ENCODE measurements around the gene DIP2C. TPM values are rescaled to one million over a fixed set of nuclear protein-coding genes. Genes with fewer than 3 reads are reported as not detected.

Gene DIP2C
- total and polyA plus RNA-seq, 2 experiments from 2014 or later, result 9.1 to 15.8 TPM

GRCh38 chr10:485776-486175 is 203.7 kb downstream of the DIP2C start:
- Histone ChIP-seq H3K4me3 (no peak overlapping the region), H3K27ac (no peak overlapping the region), H3K27me3 (peaks cover 9% of the 10 kb centered on the region), H3K36me3 (no peaks in the 10 kb centered on the region), H3K4me1 (ENCODE audit: low read depth) (no peaks in the 10 kb centered on the region), H3K9me3 (ENCODE audit: low read depth) (no peaks in the 10 kb centered on the region)
- DNase-seq (ENCODE audit: low read depth in 1 of 2, low spot score in 1 of 2), result no peak
- TF ChIP-seq, protein P1, sequence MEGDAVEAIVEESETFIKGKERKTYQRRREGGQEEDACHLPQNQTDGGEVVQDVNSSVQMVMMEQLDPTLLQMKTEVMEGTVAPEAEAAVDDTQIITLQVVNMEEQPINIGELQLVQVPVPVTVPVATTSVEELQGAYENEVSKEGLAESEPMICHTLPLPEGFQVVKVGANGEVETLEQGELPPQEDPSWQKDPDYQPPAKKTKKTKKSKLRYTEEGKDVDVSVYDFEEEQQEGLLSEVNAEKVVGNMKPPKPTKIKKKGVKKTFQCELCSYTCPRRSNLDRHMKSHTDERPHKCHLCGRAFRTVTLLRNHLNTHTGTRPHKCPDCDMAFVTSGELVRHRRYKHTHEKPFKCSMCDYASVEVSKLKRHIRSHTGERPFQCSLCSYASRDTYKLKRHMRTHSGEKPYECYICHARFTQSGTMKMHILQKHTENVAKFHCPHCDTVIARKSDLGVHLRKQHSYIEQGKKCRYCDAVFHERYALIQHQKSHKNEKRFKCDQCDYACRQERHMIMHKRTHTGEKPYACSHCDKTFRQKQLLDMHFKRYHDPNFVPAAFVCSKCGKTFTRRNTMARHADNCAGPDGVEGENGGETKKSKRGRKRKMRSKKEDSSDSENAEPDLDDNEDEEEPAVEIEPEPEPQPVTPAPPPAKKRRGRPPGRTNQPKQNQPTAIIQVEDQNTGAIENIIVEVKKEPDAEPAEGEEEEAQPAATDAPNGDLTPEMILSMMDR (IDR thresholded peaks at IDR 0.05; ENCODE audit: low read depth, low read length), result no peak

DNA sequence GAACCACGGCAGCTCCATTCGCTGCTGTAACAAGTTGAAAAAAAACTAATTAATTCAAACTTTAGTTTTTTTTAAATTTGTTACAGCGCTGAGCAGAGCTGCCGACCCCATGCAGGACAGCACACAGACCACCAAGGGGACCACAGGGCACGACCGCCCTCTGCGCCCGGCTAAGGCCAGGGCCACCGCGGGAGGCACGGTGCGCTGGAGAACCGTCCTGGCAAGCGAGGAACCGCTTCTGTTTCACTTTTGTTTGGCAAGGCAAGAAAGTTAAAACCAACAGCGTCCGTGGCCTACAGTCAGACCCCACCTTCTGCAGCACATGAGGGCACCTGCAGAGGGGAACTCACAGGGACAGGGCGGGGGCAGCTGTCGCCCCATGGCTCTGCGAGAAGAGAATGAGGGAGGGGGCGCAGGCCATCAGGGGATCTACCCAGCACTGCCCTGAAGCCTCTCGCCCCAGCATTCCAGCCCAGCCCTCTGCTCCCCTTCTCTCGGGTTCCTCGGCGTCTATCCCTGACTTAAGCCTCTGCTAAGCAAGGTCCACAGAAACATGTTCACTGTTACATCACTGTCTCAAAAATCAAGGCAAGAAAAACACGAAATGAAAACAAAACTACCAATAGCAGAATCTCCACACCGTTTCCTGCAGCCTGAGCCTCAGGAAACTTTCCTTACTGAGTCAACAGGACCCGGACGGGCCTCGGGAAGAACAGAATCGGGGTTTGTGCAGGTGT is 204.4 kb downstream of the DIP2C start:
- no peak overlapping the region for H3K27ac ChIP-seq
- H3K4me1 ChIP-seq (ENCODE audit: low read depth), result no peaks in the 10 kb centered on the region
- no peak overlapping the region for H3K4me3 ChIP-seq
- no peaks in the 10 kb centered on the region for H3K36me3 ChIP-seq
- DNase-seq (ENCODE audit: low read depth in 1 of 2, low spot score in 1 of 2), result no peak
- peaks cover 9% of the 10 kb centered on the region for H3K27me3 ChIP-seq
- TF ChIP-seq, protein P1 (IDR thresholded peaks at IDR 0.05; ENCODE audit: low read depth, low read length), result no peak
- no peaks in the 10 kb centered on the region for H3K9me3 ChIP-seq (ENCODE audit: low read depth)

GRCh38 chr10:484441-484924 is 205.0 kb downstream of the DIP2C start:
- Histone ChIP-seq H3K27ac (no peak overlapping the region), H3K27me3 (peaks cover 9% of the 10 kb centered on the region), H3K4me3 (no peak overlapping the region), H3K9me3 (ENCODE audit: low read depth) (no peaks in the 10 kb centered on the region), H3K4me1 (ENCODE audit: low read depth) (no peaks in the 10 kb centered on the region), H3K36me3 (no peaks in the 10 kb centered on the region)
- DNase-seq (ENCODE audit: low read depth in 1 of 2, low spot score in 1 of 2), result peak; percentile 15 to 27
- TF ChIP-seq, protein P1 (IDR thresholded peaks at IDR 0.05; ENCODE audit: low read depth, low read length), result no peak

- Histone ChIP-seq H3K4me1 (ENCODE audit: low read depth) (no peaks in the 10 kb centered on the region), H3K27ac (no peak overlapping the region), H3K36me3 (no peaks in the 10 kb centered on the region), H3K27me3 (peaks cover 9% of the 10 kb centered on the region), H3K4me3 (no peak overlapping the region), H3K9me3 (ENCODE audit: low read depth) (no peaks in the 10 kb centered on the region)
- no peak for DNase-seq (ENCODE audit: low read depth in 1 of 2, low spot score in 1 of 2)
- TF ChIP-seq, protein P1 (IDR thresholded peaks at IDR 0.05; ENCODE audit: low read depth, low read length), result no peak
These were observed 206.2 kb downstream of the DIP2C start for GRCh38 chr10:483261-483660.

GRCh38 chr10:482848-483247 is 206.6 kb downstream of the DIP2C start:
- DNase-seq (ENCODE audit: low read depth in 1 of 2, low spot score in 1 of 2), result no peak
- H3K27ac ChIP-seq, result no peak overlapping the region
- no peaks in the 10 kb centered on the region for H3K4me1 ChIP-seq (ENCODE audit: low read depth)
- H3K4me3 ChIP-seq, result no peak overlapping the region
- H3K27me3 ChIP-seq, result peaks cover 9% of the 10 kb centered on the region
- H3K36me3 ChIP-seq, result no peaks in the 10 kb centered on the region
- TF ChIP-seq, protein P1 (IDR thresholded peaks at IDR 0.05; ENCODE audit: low read depth, low read length), result no peak
- H3K9me3 ChIP-seq (ENCODE audit: low read depth), result no peaks in the 10 kb centered on the region
